H1 (cell line): ENCODE measurements around the gene SBNO2.

ENCODE experiments used
- EP300 ChIP-seq, 2 experiments: IDR thresholded peaks; 1 replicate in 1 of 2; 2 replicates in 1 of 2; pipeline ENCODE4 v1.6.1; 2011 to 2012; ENCODE audit warnings: low read depth in 2 of 2, low read length in 2 of 2, mild to moderate bottlenecking in 2 of 2, borderline replicate concordance in 1 of 2, inconsistent platforms in 1 of 2, moderate library complexity in 1 of 2
- SIN3A ChIP-seq, 2 experiments: IDR thresholded peaks in 1 of 2; conservative IDR thresholded peaks in 1 of 2; 2 replicates each; pipeline ENCODE4 v1.6.1; 2011 to 2012; ENCODE audit warnings: low read length in 2 of 2, improper control_type of control experiment in 1 of 2, low read depth in 1 of 2, mild to moderate bottlenecking in 1 of 2
- YY1 ChIP-seq: IDR thresholded peaks from 2 replicates; pipeline ENCODE4 v1.6.1; 2011; ENCODE audit warnings: low read depth, mild to moderate bottlenecking, low read length
- TF ChIP-seq, protein P1 (sequence below): IDR thresholded peaks from 2 replicates; pipeline ENCODE4 v1.6.1; 2012; ENCODE audit warnings: inconsistent platforms
- TF ChIP-seq, protein P2 (sequence below), 3 experiments: IDR thresholded peaks; 1 replicate in 2 of 3; 2 replicates in 1 of 3; pipeline versions ENCODE4 v1.5.1 to v1.6.1; 2011; ENCODE audit warnings: low read length in 3 of 3, mild to moderate bottlenecking in 3 of 3, inconsistent platforms in 2 of 3, low read depth in 1 of 3, moderate library complexity in 1 of 3; ENCODE audit not compliant: insufficient read depth in 1 of 3; ENCODE audit errors: control extremely low read depth in 1 of 3

DNA sequence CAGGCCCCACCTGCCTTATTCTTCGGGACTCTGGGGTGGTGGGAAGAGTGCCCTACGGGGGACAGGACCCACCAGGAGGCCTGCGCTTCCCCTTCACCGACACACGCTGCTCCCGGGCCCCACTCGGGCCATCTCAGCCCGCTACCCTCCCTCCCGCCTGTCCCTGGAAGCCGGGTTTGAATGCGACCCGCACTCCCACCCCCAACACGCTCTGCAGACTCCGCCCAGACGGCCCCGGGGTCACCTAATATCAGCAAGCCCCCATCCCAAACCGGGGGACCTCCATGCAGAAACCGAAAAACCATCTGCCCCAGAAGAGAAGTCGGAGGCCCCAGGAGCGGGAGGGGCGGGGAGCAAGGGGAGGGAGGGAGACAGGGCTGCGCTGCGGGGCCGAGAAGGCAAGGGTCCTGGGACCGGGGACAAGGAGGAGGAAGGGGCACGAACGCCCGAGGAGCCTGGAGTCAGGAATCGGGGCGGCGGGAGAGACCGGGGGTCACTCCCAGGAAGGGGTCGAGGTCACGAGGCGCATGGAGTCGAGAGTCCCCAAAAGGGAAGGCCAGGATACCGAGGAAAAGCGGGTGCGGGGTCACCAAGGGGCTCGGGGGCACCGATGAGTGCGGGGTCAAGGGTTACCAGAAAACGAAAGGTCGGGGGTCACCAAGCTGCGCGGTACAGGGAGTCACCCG lies 766 bp downstream of the SBNO2 start:
- TF ChIP-seq, protein P1, sequence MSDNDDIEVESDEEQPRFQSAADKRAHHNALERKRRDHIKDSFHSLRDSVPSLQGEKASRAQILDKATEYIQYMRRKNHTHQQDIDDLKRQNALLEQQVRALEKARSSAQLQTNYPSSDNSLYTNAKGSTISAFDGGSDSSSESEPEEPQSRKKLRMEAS: no peak
- no peak for TF ChIP-seq YY1
- TF ChIP-seq EP300 (IDR thresholded peaks at IDR 0.05; ENCODE audit: borderline replicate concordance in 1 of 2, low read depth in 2 of 2, low read length in 2 of 2): no peak
- TF ChIP-seq, protein P2, sequence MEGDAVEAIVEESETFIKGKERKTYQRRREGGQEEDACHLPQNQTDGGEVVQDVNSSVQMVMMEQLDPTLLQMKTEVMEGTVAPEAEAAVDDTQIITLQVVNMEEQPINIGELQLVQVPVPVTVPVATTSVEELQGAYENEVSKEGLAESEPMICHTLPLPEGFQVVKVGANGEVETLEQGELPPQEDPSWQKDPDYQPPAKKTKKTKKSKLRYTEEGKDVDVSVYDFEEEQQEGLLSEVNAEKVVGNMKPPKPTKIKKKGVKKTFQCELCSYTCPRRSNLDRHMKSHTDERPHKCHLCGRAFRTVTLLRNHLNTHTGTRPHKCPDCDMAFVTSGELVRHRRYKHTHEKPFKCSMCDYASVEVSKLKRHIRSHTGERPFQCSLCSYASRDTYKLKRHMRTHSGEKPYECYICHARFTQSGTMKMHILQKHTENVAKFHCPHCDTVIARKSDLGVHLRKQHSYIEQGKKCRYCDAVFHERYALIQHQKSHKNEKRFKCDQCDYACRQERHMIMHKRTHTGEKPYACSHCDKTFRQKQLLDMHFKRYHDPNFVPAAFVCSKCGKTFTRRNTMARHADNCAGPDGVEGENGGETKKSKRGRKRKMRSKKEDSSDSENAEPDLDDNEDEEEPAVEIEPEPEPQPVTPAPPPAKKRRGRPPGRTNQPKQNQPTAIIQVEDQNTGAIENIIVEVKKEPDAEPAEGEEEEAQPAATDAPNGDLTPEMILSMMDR (IDR thresholded peaks at IDR 0.05; ENCODE audit: control extremely low read depth in 1 of 3, insufficient read depth in 1 of 3, low read depth in 1 of 3, low read length in 3 of 3): no peak
- no peak for TF ChIP-seq SIN3A (conservative IDR thresholded peaks at IDR 0.05 in 1 of 2, IDR thresholded peaks at IDR 0.05 in 1 of 2; ENCODE audit: low read depth in 1 of 2, low read length in 2 of 2)
